CD14-positive monocyte (primary cell): ENCODE measurements around the gene FAM107B. TPM values are rescaled to one million over a fixed set of nuclear protein-coding genes. Genes with fewer than 3 reads are reported as not detected.

Source experiments
- DNase-seq, 3 donors: peaks; one replicate each; pipeline ENCODE4 v3.0.0-alpha.2; 2011 to 2022
- H2AFZ ChIP-seq: 2 replicates; pipeline ENCODE4 v1.6.0; 2012; ENCODE audit warnings: mild to moderate bottlenecking, low read depth, low read length, inconsistent platforms; ENCODE audit not compliant: insufficient read depth, poor library complexity, severe bottlenecking
- H3K27ac ChIP-seq, 2 donors: 1 replicate in 1 of 2; 2 replicates in 1 of 2; pipeline ENCODE4 v1.5.1; 2012 to 2013; ENCODE audit warnings: low read length in 2 of 2, control low read depth in 1 of 2, inconsistent platforms in 1 of 2, low read depth in 1 of 2, mild to moderate bottlenecking in 1 of 2
- H3K27me3 ChIP-seq, 2 donors: one replicate each; pipeline versions ENCODE4 v1.6.0 to v1.6.1; 2011 to 2013; ENCODE audit warnings: low read length in 2 of 2; ENCODE audit not compliant: control insufficient read depth in 2 of 2, insufficient read depth in 2 of 2
- H3K36me3 ChIP-seq, 2 donors: replicated peaks in 1 of 2; 1 replicate in 1 of 2; 2 replicates in 1 of 2; pipeline versions ENCODE4 v1.5.1 to v1.6.1; 2012 to 2013; ENCODE audit warnings: low read length in 2 of 2, control low read depth in 1 of 2, inconsistent platforms in 1 of 2, mild to moderate bottlenecking in 1 of 2; ENCODE audit not compliant: insufficient read depth in 2 of 2, control insufficient read depth in 1 of 2
- H3K4me1 ChIP-seq, 2 donors: 1 replicate in 1 of 2; 2 replicates in 1 of 2; pipeline versions ENCODE4 v1.5.1 to v1.6.1; 2012 to 2013; ENCODE audit warnings: low read length in 2 of 2, control low read depth in 1 of 2, inconsistent platforms in 1 of 2, mild to moderate bottlenecking in 1 of 2, moderate library complexity in 1 of 2; ENCODE audit not compliant: insufficient read depth in 2 of 2, control insufficient read depth in 1 of 2
- H3K4me2 ChIP-seq: replicated peaks from 2 replicates; pipeline ENCODE3; 2012; ENCODE audit warnings: low read length, moderate library complexity, mild to moderate bottlenecking; ENCODE audit not compliant: poor library complexity, severe bottlenecking; ENCODE audit errors: extremely low read depth
- H3K4me3 ChIP-seq, 3 experiments: fragments of 200-600 bp in 1 of 3; sonication (generic) in 1 of 3; replicated peaks in 1 of 3; 1 replicate in 2 of 3; 2 replicates in 1 of 3; pipeline ENCODE4 v1.5.1; 2011 to 2013; ENCODE audit warnings: low read length in 3 of 3, mild to moderate bottlenecking in 3 of 3, control low read depth in 2 of 3, low read depth in 2 of 3, inconsistent platforms in 1 of 3, moderate library complexity in 1 of 3
- H3K79me2 ChIP-seq: 2 replicates; pipeline ENCODE4 v1.6.0; 2012; ENCODE audit warnings: mild to moderate bottlenecking, control low read depth, inconsistent platforms, low read length, moderate library complexity; ENCODE audit not compliant: insufficient read depth
- H3K9ac ChIP-seq: 2 replicates; pipeline ENCODE4 v1.6.0; 2017; ENCODE audit warnings: low read length, mild to moderate bottlenecking; ENCODE audit not compliant: insufficient read depth, poor library complexity, severe bottlenecking
- H3K9me3 ChIP-seq, 2 donors: replicated peaks in 1 of 2; 1 replicate in 1 of 2; 2 replicates in 1 of 2; pipeline versions ENCODE4 v1.5.1 to v1.6.1; 2012 to 2013; ENCODE audit warnings: low read length in 2 of 2, control low read depth in 1 of 2; ENCODE audit not compliant: control insufficient read depth in 1 of 2, insufficient read depth in 1 of 2
- H4K20me1 ChIP-seq: 2 replicates; pipeline ENCODE4 v1.6.0; 2012; ENCODE audit warnings: mild to moderate bottlenecking, low read length, control low read depth, moderate library complexity; ENCODE audit not compliant: insufficient read depth
- H3K27ac Mint-ChIP-seq, 7 donors: one replicate each; pipeline ENCODE4 v1.8.0; 2020; ENCODE audit warnings: mild to moderate bottlenecking in 7 of 7, mixed read lengths in 7 of 7, moderate library complexity in 6 of 7, inconsistent platforms in 2 of 7
- H3K27me3 Mint-ChIP-seq, 3 donors: one replicate each; pipeline ENCODE4 v1.8.0; 2021 to 2022; ENCODE audit warnings: low read depth in 3 of 3, mild to moderate bottlenecking in 3 of 3, mixed read lengths in 3 of 3, moderate library complexity in 3 of 3, inconsistent platforms in 1 of 3
- H3K36me3 Mint-ChIP-seq, 2 donors: one replicate each; pipeline ENCODE4 v1.8.0; 2020; ENCODE audit warnings: mixed read lengths in 2 of 2, inconsistent platforms in 1 of 2, mild to moderate bottlenecking in 1 of 2
- H3K4me1 Mint-ChIP-seq: one replicate; pipeline ENCODE4 v1.8.0; 2020; ENCODE audit warnings: mild to moderate bottlenecking, mixed read lengths
- H3K4me3 Mint-ChIP-seq, 2 donors: one replicate each; pipeline ENCODE4 v1.8.0; 2020; ENCODE audit warnings: mild to moderate bottlenecking in 2 of 2, mixed read lengths in 2 of 2, moderate library complexity in 1 of 2
- H3K9me3 Mint-ChIP-seq, 7 donors: one replicate each; pipeline ENCODE4 v1.8.0; 2020 to 2022; ENCODE audit warnings: mixed read lengths in 7 of 7, mild to moderate bottlenecking in 6 of 7, moderate library complexity in 6 of 7, inconsistent platforms in 2 of 7
- CTCF ChIP-seq: fragments of 200-600 bp; IDR thresholded peaks from one replicate; pipeline ENCODE4 v1.8.0; 2022; ENCODE audit warnings: antibody characterized with exemption, mild to moderate bottlenecking
- WGBS: methylation state at CpG from one replicate; pipeline ENCODE4 v1.1.5; 2013; ENCODE audit warnings: missing lambda C conversion rate; ENCODE audit not compliant: insufficient coverage; 5-methylcytosine and 5-hydroxymethylcytosine counted together
- intact Hi-C, 2 donors: fragments of 100-400 bp; cut with micrococcal nuclease; formaldehyde crosslinking; loops; one replicate each; pipeline versions ENCODE4 v1.15.0 to v1.15.1; 2023
- polyA plus RNA-seq, 3 donors: library from polyadenylated mRNA; depleted of rRNA in 1 of 3; unstranded in 2 of 3; stranded (reverse) in 1 of 3; fragments of 300-500 nt in 2 of 3; fragments of >200 nt in 1 of 3; fragmentation: Illumina TruSeq in 2 of 3; gene quantifications; 1 replicate in 2 of 3; 2 replicates in 1 of 3; pipeline ENCODE4 v1.2.3, GENCODE V29; 2012 to 2021

The FAM107B gene
- polyA plus RNA-seq, 3 donors = 27.2 to 68.5 (median 28.4) TPM

GRCh38 chr10:14580671-14581332, 193.9 kb downstream of the FAM107B start:
- peaks cover 0 to 20% of the 10 kb centered on the region in 2 donors for H3K36me3 ChIP-seq
- no peaks in the 10 kb centered on the region for H3K9me3 Mint-ChIP-seq
- H4K20me1 ChIP-seq = peaks cover 64% of the 10 kb centered on the region
- 95% methylated on average over 11 of the region's 13 CpGs for WGBS
- no peak overlapping the region for H3K9ac ChIP-seq
- H3K4me2 ChIP-seq = no peak overlapping the region
- H3K27me3 Mint-ChIP-seq = peaks cover 0 to 1% (median 0%) of the 10 kb centered on the region in 3 donors
- peak overlapping the region in 1 of 2 donors; percentile 63 for H3K27ac ChIP-seq
- no peaks in the 10 kb centered on the region for H3K9me3 ChIP-seq
- H3K4me3 ChIP-seq = no peak overlapping the region
- no peak for TF ChIP-seq CTCF
- intact Hi-C loops = no loop called here
- peaks cover 89% of the 10 kb centered on the region for H3K4me1 Mint-ChIP-seq
- peaks cover 19 to 34% of the 10 kb centered on the region in 2 donors for H3K36me3 Mint-ChIP-seq
- no peak overlapping the region for H3K4me3 Mint-ChIP-seq
- peak overlapping the region; percentile 35 to 97 (median 84) for H3K27ac Mint-ChIP-seq
- DNase-seq = no peak
- H3K79me2 ChIP-seq = peaks cover 100% of the 10 kb centered on the region
- H2AFZ ChIP-seq = no peak overlapping the region
- H3K27me3 ChIP-seq = no peaks in the 10 kb centered on the region
- peaks cover 53 to 56% of the 10 kb centered on the region in 2 donors for H3K4me1 ChIP-seq

DNA sequence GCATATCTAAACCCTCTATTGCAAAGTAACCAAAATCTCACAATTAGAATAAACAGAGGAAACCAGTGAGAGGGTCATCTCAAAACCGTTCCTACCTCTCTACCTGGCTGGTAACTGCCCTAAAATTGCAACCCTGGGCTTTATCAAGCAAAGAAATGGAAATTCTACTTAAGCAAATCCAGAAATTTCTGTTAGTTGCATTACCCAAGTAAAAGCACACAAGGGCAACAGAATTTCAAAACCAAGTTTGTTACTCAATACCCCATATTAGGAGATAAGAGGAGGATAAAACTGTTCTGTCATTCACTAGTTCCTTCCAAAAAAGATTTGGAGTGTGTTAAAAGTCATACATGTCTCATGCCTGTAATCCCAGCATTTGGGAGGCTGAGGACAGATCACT, 195.3 kb downstream of the FAM107B start:
- H3K4me3 ChIP-seq = peak overlapping the region in 1 of 3 experiments; percentile 63
- Mint-ChIP-seq H3K4me1 (peaks cover 83% of the 10 kb centered on the region), H3K9me3 (no peaks in the 10 kb centered on the region), H3K27ac (peak overlapping the region; percentile 84 to 97 (median 96)), H3K36me3 (peaks cover 18 to 29% of the 10 kb centered on the region in 2 donors), H3K27me3 (peaks cover 0 to 1% (median 0%) of the 10 kb centered on the region in 3 donors), H3K4me3 (peak overlapping the region in 1 of 2 donors; percentile 42)
- peak overlapping the region; percentile 71 for H3K4me2 ChIP-seq
- no peak overlapping the region for H3K9ac ChIP-seq
- peaks cover 51 to 56% of the 10 kb centered on the region in 2 donors for H3K4me1 ChIP-seq
- intact Hi-C loops = loop anchor here in 1 of 2 donors (5.0 kb wide), 1 partner anchor 42 kb away; no protein-coding TSS in a partner anchor
- no peak overlapping the region for H2AFZ ChIP-seq
- TF ChIP-seq CTCF = no peak
- no peaks in the 10 kb centered on the region for H3K9me3 ChIP-seq
- peak; percentile 60 to 82 (median 78) for DNase-seq
- no peaks in the 10 kb centered on the region for H3K27me3 ChIP-seq
- WGBS = 63% methylated on average over 1 of the region's 1 CpG
- H3K27ac ChIP-seq = peak overlapping the region; percentile 56 to 76
- H3K36me3 ChIP-seq = peaks cover 0 to 18% of the 10 kb centered on the region in 2 donors
- H4K20me1 ChIP-seq = peaks cover 64% of the 10 kb centered on the region
- H3K79me2 ChIP-seq = peaks cover 100% of the 10 kb centered on the region
